Body of pancreas (tissue), 4 donors: Measurements from ENCODE around the gene CMKLR1. TPM values are rescaled to one million over a fixed set of nuclear protein-coding genes. Genes with fewer than 3 reads are reported as not detected.

Source experiments
- ATAC-seq: fragments of 150-250 bp; one replicate; pipeline ENCODE4 v1.9.1; 2016
- DNase-seq, 4 donors: peaks; one replicate each; pipeline ENCODE4 v3.0.0-alpha.2; 2019
- H3K27ac ChIP-seq, 4 donors: fragments of 200-600 bp; sonication (generic); 1 replicate in 3 of 4; 2 replicates in 1 of 4; pipeline versions ENCODE4 v1.5.1 to v1.6.1; 2016 to 2019; ENCODE audit warnings: mild to moderate bottlenecking in 1 of 4, mixed read lengths in 1 of 4, moderate library complexity in 1 of 4
- H3K27me3 ChIP-seq, 2 donors: fragments of 200-600 bp; sonication (generic); one replicate each; pipeline ENCODE4 v1.6.0; 2016; ENCODE audit warnings: mild to moderate bottlenecking in 1 of 2
- H3K36me3 ChIP-seq, 2 donors: fragments of 200-600 bp; sonication (generic); replicated peaks in 1 of 2; 2 replicates each; pipeline ENCODE4 v1.5.1; 2016; ENCODE audit warnings: low read depth in 2 of 2; ENCODE audit not compliant: insufficient read depth in 1 of 2
- H3K4me1 ChIP-seq: fragments of 200-600 bp; sonication (generic); one replicate; pipeline ENCODE4 v1.6.0; 2016
- H3K4me3 ChIP-seq, 2 donors: fragments of 200-600 bp; sonication (generic); 1 replicate in 1 of 2; 2 replicates in 1 of 2; pipeline ENCODE4 v1.5.1; 2016 to 2019
- H3K9me3 ChIP-seq, 3 donors: fragments of 200-600 bp; sonication (generic); 1 replicate in 2 of 3; 2 replicates in 1 of 3; pipeline ENCODE4 v1.5.1; 2016
- CTCF ChIP-seq, 7 experiments: fragments of 450-650 bp in 4 of 7; fragments of 200-600 bp in 3 of 7; sonication (generic) in 3 of 7; IDR thresholded peaks; one replicate each; pipeline ENCODE4 v1.5.1; 2016 to 2019; ENCODE audit warnings: antibody characterized with exemption in 7 of 7
- POLR2A ChIP-seq, 3 donors: fragments of 450-650 bp; IDR thresholded peaks; one replicate each; pipeline ENCODE4 v1.6.1; 2016; ENCODE audit warnings: antibody characterized with exemption in 3 of 3, mild to moderate bottlenecking in 2 of 3
- WGBS, 2 donors: methylation state at CpG; one replicate each; pipeline ENCODE4 v1.1.5; 2017; 5-methylcytosine and 5-hydroxymethylcytosine counted together
- intact Hi-C: fragments of 100-400 bp; cut with DNase I; formaldehyde crosslinking; loops from one replicate; pipeline ENCODE4 v1.15.1; 2023
- total RNA-seq, 2 donors: library from RNA; depleted of rRNA; stranded (reverse); fragments of >200 nt; gene quantifications; one replicate each; pipeline ENCODE4 v1.1.0, GENCODE V29; 2016

Gene CMKLR1
- total RNA-seq, 2 donors from 2014 or later = 5.3 to 5.7 TPM

GRCh38 chr12:108297895-108298760 lies 41.0 kb downstream of the CMKLR1 start:
- no peak overlapping the region for H3K27ac ChIP-seq
- peaks cover 14% of the 10 kb centered on the region for H3K4me1 ChIP-seq
- WGBS, 2 donors = 51 to 52% methylated on average over 5 to 6 of the region's 6 CpGs
- DNase-seq = no peak
- no peak overlapping the region for H3K4me3 ChIP-seq
- TF ChIP-seq CTCF (IDR thresholded peaks at IDR 0.05) = no peak
- no peak for TF ChIP-seq POLR2A (IDR thresholded peaks at IDR 0.05)
- H3K36me3 ChIP-seq = no peaks in the 10 kb centered on the region
- intact Hi-C loops = no loop called here
- no peaks in the 10 kb centered on the region for H3K27me3 ChIP-seq
- no peaks in the 10 kb centered on the region for H3K9me3 ChIP-seq
- ATAC-seq = no peak

- H3K27ac ChIP-seq = no peak overlapping the region
- no peaks in the 10 kb centered on the region for H3K27me3 ChIP-seq
- no peak overlapping the region for H3K4me3 ChIP-seq
- H3K4me1 ChIP-seq = peaks cover 7% of the 10 kb centered on the region
- intact Hi-C loops = no loop called here
- WGBS, 2 donors = 65 to 69% methylated on average over 2 of the region's 2 CpGs
- DNase-seq (no peak), ATAC-seq (no peak)
- H3K36me3 ChIP-seq = no peaks in the 10 kb centered on the region
- TF ChIP-seq CTCF (IDR thresholded peaks at IDR 0.05) (no peak), POLR2A (IDR thresholded peaks at IDR 0.05) (no peak)
- H3K9me3 ChIP-seq = no peaks in the 10 kb centered on the region
These were observed 41.7 kb downstream of the CMKLR1 start for GRCh38 chr12:108297424-108297823.

GRCh38 chr12:108296945-108297344 lies 42.2 kb downstream of the CMKLR1 start:
- H3K4me1 ChIP-seq = peaks cover 2% of the 10 kb centered on the region
- TF ChIP-seq CTCF (IDR thresholded peaks at IDR 0.05) (no peak), POLR2A (IDR thresholded peaks at IDR 0.05) (no peak)
- no peaks in the 10 kb centered on the region for H3K9me3 ChIP-seq
- H3K36me3 ChIP-seq = no peaks in the 10 kb centered on the region
- no peak overlapping the region for H3K27ac ChIP-seq
- no peak overlapping the region for H3K4me3 ChIP-seq
- H3K27me3 ChIP-seq = no peaks in the 10 kb centered on the region
- 44 to 56% methylated on average over 3 of the region's 3 CpGs for WGBS, 2 donors
- DNase-seq (no peak), ATAC-seq (no peak)
- intact Hi-C loops = no loop called here

- Histone ChIP-seq H3K4me3 (no peak overlapping the region), H3K9me3 (no peaks in the 10 kb centered on the region), H3K27me3 (no peaks in the 10 kb centered on the region), H3K27ac (no peak overlapping the region), H3K4me1 (no peaks in the 10 kb centered on the region), H3K36me3 (no peaks in the 10 kb centered on the region)
- intact Hi-C loops = no loop called here
- DNase-seq = no peak
- WGBS, 2 donors = 37 to 45% methylated on average over 8 of the region's 8 CpGs
- ATAC-seq = no peak
- TF ChIP-seq POLR2A (IDR thresholded peaks at IDR 0.05) (no peak), CTCF (IDR thresholded peaks at IDR 0.05) (no peak)
These were observed 43.5 kb downstream of the CMKLR1 start for GRCh38 chr12:108295641-108296040.
